SK-N-SH (cell line): ENCODE results near the gene CARMIL3. TPM values are rescaled to one million over a fixed set of nuclear protein-coding genes. Genes with fewer than 3 reads are reported as not detected.

ENCODE experiments used
- CTCF ChIA-PET: fragments of 300-600, 350-600 bp; formaldehyde crosslinking; extraction: SDS; loops from one replicate; lab custom pipeline; 2021; lab: Yijun Ruan, JAX
- POLR2A ChIA-PET: fragments of 350-600 bp; sonication (Branson Sonifier 250); formaldehyde crosslinking; extraction: SDS; loops from one replicate; lab custom pipeline; 2020; ENCODE audit warnings: antibody characterized with exemption, inconsistent platforms; lab: Yijun Ruan, JAX
- DNase-seq: peaks from one replicate; pipeline ENCODE4 v3.0.0; 2012
- H2AFZ ChIP-seq: fragments of 200-600 bp; sonication (generic); 2 replicates; pipeline ENCODE4 v1.8.1; 2016; ENCODE audit warnings: antibody characterized with exemption, mild to moderate bottlenecking, low read depth
- H3F3A ChIP-seq: fragments of 200-600 bp; sonication (generic); replicated peaks from 2 replicates; pipeline ENCODE3; 2016; ENCODE audit warnings: antibody characterized with exemption, mild to moderate bottlenecking; ENCODE audit not compliant: insufficient read depth
- H3K27ac ChIP-seq, 2 experiments: fragments of 200-500 bp in 1 of 2; fragments of 200-600 bp in 1 of 2; sonication (Bioruptor generic) in 1 of 2; sonication (generic), shearing (Covaris generic) in 1 of 2; 2 replicates each; pipeline versions ENCODE4 v1.5.1 to v1.6.1; 2014 to 2016; ENCODE audit warnings: low read depth in 2 of 2, inconsistent platforms in 1 of 2, low read length in 1 of 2, mild to moderate bottlenecking in 1 of 2, mixed read lengths in 1 of 2
- H3K27me3 ChIP-seq: fragments of 200-600 bp; sonication (generic), shearing (Covaris generic); 2 replicates; pipeline ENCODE4 v1.6.1; 2016; ENCODE audit warnings: mixed run types; ENCODE audit not compliant: insufficient read depth
- H3K36me3 ChIP-seq, 2 experiments: fragments of 200-500 bp in 1 of 2; fragments of 200-600 bp in 1 of 2; sonication (Bioruptor generic) in 1 of 2; sonication (generic) in 1 of 2; replicated peaks in 1 of 2; 2 replicates each; pipeline versions ENCODE3 to v1.5.1; 2014 to 2016; ENCODE audit warnings: low read length in 1 of 2, mild to moderate bottlenecking in 1 of 2; ENCODE audit not compliant: insufficient read depth in 2 of 2, control insufficient read depth in 1 of 2
- H3K4me1 ChIP-seq, 2 experiments: fragments of 200-500 bp in 1 of 2; fragments of 200-600 bp in 1 of 2; sonication (Bioruptor generic) in 1 of 2; sonication (generic), shearing (Covaris generic) in 1 of 2; 2 replicates each; pipeline versions ENCODE4 v1.5.1 to v1.6.1; 2014 to 2016; ENCODE audit warnings: low read depth in 1 of 2, low read length in 1 of 2, mixed run types in 1 of 2; ENCODE audit not compliant: insufficient read depth in 2 of 2, control insufficient read depth in 1 of 2
- H3K4me2 ChIP-seq: fragments of 200-600 bp; sonication (generic), shearing (Covaris generic); 2 replicates; pipeline ENCODE4 v1.6.1; 2017; ENCODE audit warnings: mixed run types
- H3K4me3 ChIP-seq, 2 experiments: fragments of 200-500 bp in 1 of 2; fragments of 200-600 bp in 1 of 2; sonication (Bioruptor generic) in 1 of 2; sonication (generic), shearing (Covaris generic) in 1 of 2; 2 replicates each; pipeline versions ENCODE4 v1.5.1 to v1.8.1; 2014 to 2016; ENCODE audit warnings: low read depth in 2 of 2, inconsistent platforms in 1 of 2, low read length in 1 of 2, mild to moderate bottlenecking in 1 of 2, mixed read lengths in 1 of 2, moderate library complexity in 1 of 2
- H3K79me2 ChIP-seq: fragments of 200-600 bp; sonication (generic); 2 replicates; pipeline ENCODE4 v1.8.1; 2017; ENCODE audit warnings: mild to moderate bottlenecking; ENCODE audit not compliant: insufficient read depth
- H3K9ac ChIP-seq: fragments of 200-600 bp; sonication (generic); 2 replicates; pipeline ENCODE4 v1.6.1; 2017; ENCODE audit warnings: mixed run types
- H3K9me2 ChIP-seq: fragments of 200-600 bp; sonication (generic); 2 replicates; pipeline ENCODE4 v1.6.1; 2017; ENCODE audit warnings: mixed run types
- H3K9me3 ChIP-seq: fragments of 200-600 bp; sonication (generic); 2 replicates; pipeline ENCODE4 v1.6.1; 2017; ENCODE audit warnings: mixed run types, mild to moderate bottlenecking, moderate library complexity
- H4K20me1 ChIP-seq: fragments of 200-600 bp; sonication (generic); 2 replicates; pipeline ENCODE4 v1.6.1; 2017; ENCODE audit warnings: mild to moderate bottlenecking, mixed run types; ENCODE audit not compliant: insufficient read depth
- CHD2 ChIP-seq: fragments of 150-350 bp; IDR thresholded peaks from 2 replicates; pipeline ENCODE4 v1.6.1; 2018; ENCODE audit warnings: low read length; ENCODE audit not compliant: partially characterized antibody
- CTCF ChIP-seq: fragments of 200-600 bp; sonication (generic); IDR thresholded peaks from 2 replicates; pipeline ENCODE4 v1.6.1; 2017; ENCODE audit warnings: antibody characterized with exemption, mild to moderate bottlenecking, moderate library complexity
- ELF1 ChIP-seq: IDR thresholded peaks from 2 replicates; pipeline ENCODE4 v1.4.0; 2012
- FOXJ3 ChIP-seq: sonication (generic); formaldehyde crosslinking; IDR thresholded peaks from 2 replicates; pipeline ENCODE4 v1.5.1; 2020; ENCODE audit warnings: mild to moderate bottlenecking, missing genetic modification reagents
- FOXM1 ChIP-seq: IDR thresholded peaks from 2 replicates; pipeline ENCODE4 v1.4.0; 2012; ENCODE audit warnings: low read depth, mild to moderate bottlenecking
- GABPA ChIP-seq: IDR thresholded peaks from 2 replicates; pipeline ENCODE4 v1.4.0; 2012; ENCODE audit warnings: low read depth, mild to moderate bottlenecking
- GATA2 ChIP-seq: sonication (generic); formaldehyde crosslinking; IDR thresholded peaks from 2 replicates; pipeline ENCODE4 v1.5.0; 2020; ENCODE audit warnings: mild to moderate bottlenecking, missing genetic modification reagents
- JUND ChIP-seq: IDR thresholded peaks from 2 replicates; pipeline ENCODE4 v1.4.0; 2012
- MAX ChIP-seq: IDR thresholded peaks from 2 replicates; pipeline ENCODE4 v1.4.0; 2012; ENCODE audit warnings: low read depth
- MEF2A ChIP-seq: IDR thresholded peaks from 2 replicates; pipeline ENCODE4 v1.4.0; 2012; ENCODE audit warnings: low read depth, borderline replicate concordance
- MXI1 ChIP-seq: IDR thresholded peaks from 2 replicates; pipeline ENCODE4 v1.6.1; 2012; ENCODE audit warnings: mild to moderate bottlenecking, low read depth, low read length, improper control_type of control experiment
- NFIC ChIP-seq: IDR thresholded peaks from 2 replicates; pipeline ENCODE4 v1.4.0; 2012; ENCODE audit warnings: borderline replicate concordance
- RAD21 ChIP-seq: IDR thresholded peaks from 2 replicates; pipeline ENCODE4 v1.6.1; 2012; ENCODE audit warnings: mild to moderate bottlenecking, low read length
- RCOR1 ChIP-seq: fragments of 150-350 bp; IDR thresholded peaks from 2 replicates; pipeline ENCODE4 v1.6.1; 2017; ENCODE audit warnings: antibody characterized with exemption, low read length
- RXRA ChIP-seq: IDR thresholded peaks from 2 replicates; pipeline ENCODE4 v1.4.0; 2012; ENCODE audit warnings: low read depth, mild to moderate bottlenecking, borderline replicate concordance
- SMC3 ChIP-seq: IDR thresholded peaks from 2 replicates; pipeline ENCODE4 v1.6.1; 2012; ENCODE audit warnings: low read depth, low read length, improper control_type of control experiment
- TAF1 ChIP-seq: IDR thresholded peaks from 2 replicates; pipeline ENCODE4 v1.6.1; 2012; ENCODE audit warnings: low read depth, mild to moderate bottlenecking, low read length, moderate library complexity, borderline replicate concordance
- TCF12 ChIP-seq: IDR thresholded peaks from 2 replicates; pipeline ENCODE4 v1.4.0; 2012
- YY1 ChIP-seq: IDR thresholded peaks from 2 replicates; pipeline ENCODE4 v1.4.0; 2012; ENCODE audit warnings: low read depth, mild to moderate bottlenecking
- ZBTB33 ChIP-seq: IDR thresholded peaks from 2 replicates; pipeline ENCODE4 v1.4.0; 2012; ENCODE audit warnings: low read depth, borderline replicate concordance
- WGBS: methylation state at CpG from one replicate; pipeline ENCODE4 v1.1.6; 2017; ENCODE audit warnings: low lambda C conversion rate; 5-methylcytosine and 5-hydroxymethylcytosine counted together
- polyA plus RNA-seq, 3 experiments: library from polyadenylated mRNA; depleted of rRNA; stranded (reverse); fragments of >200 nt; gene quantifications; 2 replicates each; pipeline ENCODE4 v1.2.3, GENCODE V29; 2012

Gene CARMIL3
- polyA plus RNA-seq, 1 of the 3 experiments (the other 2 are of a cell fraction), result 0.43 TPM

GRCh38 chr14:24083462-24083861 is 31.7 kb downstream of the CARMIL3 start:
- no peak overlapping the region for H3K27ac ChIP-seq
- no peaks in the 10 kb centered on the region for H3K79me2 ChIP-seq
- ChIA-PET POLR2A (no interaction called here), CTCF (interaction anchor here (21.5 to 42.8 kb wide), 2 partner anchors 17 to 24 kb away, joined by 284 to 1159 read pairs; partner anchors contain the start of gene PCK2)
- no peak overlapping the region for H3K4me3 ChIP-seq
- no peak overlapping the region for H3K9ac ChIP-seq
- H3K4me2 ChIP-seq, result no peak overlapping the region
- H3K9me2 ChIP-seq, result no peaks in the 10 kb centered on the region
- TF ChIP-seq CHD2 (no peak), SMC3 (no peak), RAD21 (no peak), GATA2 (no peak), CTCF (no peak), NFIC (no peak), MXI1 (no peak), ELF1 (no peak), YY1 (no peak), ZBTB33 (no peak), FOXJ3 (no peak), JUND (no peak), FOXM1 (no peak), TAF1 (no peak), MAX (no peak), MEF2A (no peak), GABPA (no peak), RXRA (no peak), RCOR1 (no peak), TCF12 (no peak)
- no peaks in the 10 kb centered on the region for H4K20me1 ChIP-seq
- H3K9me3 ChIP-seq, result no peaks in the 10 kb centered on the region
- peaks cover 0 to 30% of the 10 kb centered on the region in 2 experiments; a peak in 1 of 4 replicates for H3K4me1 ChIP-seq
- no peaks in the 10 kb centered on the region for H3K36me3 ChIP-seq
- no peak for DNase-seq
- H2AFZ ChIP-seq, result no peak overlapping the region
- 77% methylated on average over 3 of the region's 3 CpGs for WGBS
- no peaks in the 10 kb centered on the region for H3F3A ChIP-seq
- H3K27me3 ChIP-seq, result 0 out of 2 replicates have a peak, but pooled peaks cover 5% of the 10 kb centered on the region
